ENCODE results near the gene RUNDC1.
A peak's percentile ranks its signal among the peaks of the same experiment; 100 is the strongest.

Gene RUNDC1

DNA sequence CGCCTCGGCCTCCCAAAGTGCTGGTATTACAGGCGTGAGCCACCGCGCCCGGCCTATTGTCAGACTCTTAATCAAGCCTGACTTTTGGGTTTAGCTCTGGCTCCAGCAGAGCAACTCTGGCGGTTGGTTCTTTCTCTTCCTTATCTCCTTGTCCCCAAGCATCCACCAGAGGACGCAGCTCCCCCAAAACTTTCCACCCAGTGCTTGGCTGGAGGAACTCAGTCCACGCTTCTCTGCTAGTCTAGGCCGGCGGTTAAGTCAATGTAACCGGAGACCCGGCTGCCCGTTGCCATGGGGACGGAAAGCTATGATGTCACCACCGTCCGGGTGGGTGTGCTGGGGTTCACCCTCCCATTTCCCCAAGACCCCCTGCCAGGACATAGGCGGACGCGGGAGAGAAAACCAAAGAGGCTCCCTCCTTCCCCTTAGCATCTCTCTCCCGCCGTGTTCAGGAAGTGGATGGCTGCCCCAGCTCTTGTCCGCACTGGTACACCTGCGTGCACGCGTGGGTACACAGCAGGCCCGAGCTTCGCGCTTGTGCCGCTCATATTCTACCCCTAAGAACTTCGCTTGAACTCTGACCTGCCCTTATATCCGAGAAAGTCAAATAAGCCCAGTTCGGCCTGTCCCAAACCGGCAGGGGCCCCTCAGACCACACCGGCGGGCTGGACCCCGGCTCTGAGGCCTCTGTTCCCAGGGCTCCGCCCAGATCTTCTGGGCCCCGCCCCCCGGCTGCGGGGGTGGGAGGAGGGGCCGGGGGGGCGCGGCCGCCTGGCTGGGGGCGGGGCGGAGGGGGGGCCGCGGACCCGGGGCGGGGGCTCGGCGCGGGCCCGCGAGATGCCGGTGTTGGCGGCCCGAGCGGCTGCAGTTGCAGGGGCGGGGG, 44.3 kb downstream of the RUNDC1 start, which contains the start of gene RND2:
RND2 (plus strand) TSS at position 825 of the 883 bp plus-strand sequence. CDS start 117 bp downstream, outside the sequence.
- Histone ChIP-seq H4K20me1 (ENCODE audit: low read depth, low read length) (no peaks in the 10 kb centered on the region), H3K4me3 (ENCODE audit: insufficient read depth, low read length, poor library complexity, severe bottlenecking) (peak within 1 kb of the TSS; percentile 41), H3K27me3 (ENCODE audit: low read length) (no peaks in the 10 kb centered on the region), H3K9me3 (ENCODE audit: insufficient read depth, low read length) (no peaks in the 10 kb centered on the region), H3F3A (ENCODE audit: insufficient read depth) (no peaks in the 10 kb centered on the region; the same call in 1 of the 2 replicates), H3K9me2 (replicated peaks; ENCODE audit: insufficient read depth, low read length) (no peaks in the 10 kb centered on the region), H2AFZ (ENCODE audit: low read depth, low read length, severe bottlenecking) (peak within 1 kb of the TSS; percentile 33), H3K36me3 (ENCODE audit: low read length) (no peaks in the 10 kb centered on the region), H3K27ac (ENCODE audit: low read depth, low read length) (no peak within 1 kb of the TSS), H3K79me2 (ENCODE audit: insufficient read depth, low read length) (no peaks in the 10 kb centered on the region), H3K4me2 (ENCODE audit: low read depth, low read length, poor library complexity, severe bottlenecking) (peak within 1 kb of the TSS; percentile 57), H3K9ac (ENCODE audit: low read length) (peak within 1 kb of the TSS; percentile 24)
- TF ChIP-seq EZH2phosphoT487 (conservative IDR thresholded peaks at IDR 0.05; ENCODE audit: low read length), result no peak
- TF ChIP-seq, protein P1, sequence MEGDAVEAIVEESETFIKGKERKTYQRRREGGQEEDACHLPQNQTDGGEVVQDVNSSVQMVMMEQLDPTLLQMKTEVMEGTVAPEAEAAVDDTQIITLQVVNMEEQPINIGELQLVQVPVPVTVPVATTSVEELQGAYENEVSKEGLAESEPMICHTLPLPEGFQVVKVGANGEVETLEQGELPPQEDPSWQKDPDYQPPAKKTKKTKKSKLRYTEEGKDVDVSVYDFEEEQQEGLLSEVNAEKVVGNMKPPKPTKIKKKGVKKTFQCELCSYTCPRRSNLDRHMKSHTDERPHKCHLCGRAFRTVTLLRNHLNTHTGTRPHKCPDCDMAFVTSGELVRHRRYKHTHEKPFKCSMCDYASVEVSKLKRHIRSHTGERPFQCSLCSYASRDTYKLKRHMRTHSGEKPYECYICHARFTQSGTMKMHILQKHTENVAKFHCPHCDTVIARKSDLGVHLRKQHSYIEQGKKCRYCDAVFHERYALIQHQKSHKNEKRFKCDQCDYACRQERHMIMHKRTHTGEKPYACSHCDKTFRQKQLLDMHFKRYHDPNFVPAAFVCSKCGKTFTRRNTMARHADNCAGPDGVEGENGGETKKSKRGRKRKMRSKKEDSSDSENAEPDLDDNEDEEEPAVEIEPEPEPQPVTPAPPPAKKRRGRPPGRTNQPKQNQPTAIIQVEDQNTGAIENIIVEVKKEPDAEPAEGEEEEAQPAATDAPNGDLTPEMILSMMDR (IDR thresholded peaks at IDR 0.05; ENCODE audit: insufficient read depth, low read length, poor library complexity, severe bottlenecking), result peak; percentile 66

DNA sequence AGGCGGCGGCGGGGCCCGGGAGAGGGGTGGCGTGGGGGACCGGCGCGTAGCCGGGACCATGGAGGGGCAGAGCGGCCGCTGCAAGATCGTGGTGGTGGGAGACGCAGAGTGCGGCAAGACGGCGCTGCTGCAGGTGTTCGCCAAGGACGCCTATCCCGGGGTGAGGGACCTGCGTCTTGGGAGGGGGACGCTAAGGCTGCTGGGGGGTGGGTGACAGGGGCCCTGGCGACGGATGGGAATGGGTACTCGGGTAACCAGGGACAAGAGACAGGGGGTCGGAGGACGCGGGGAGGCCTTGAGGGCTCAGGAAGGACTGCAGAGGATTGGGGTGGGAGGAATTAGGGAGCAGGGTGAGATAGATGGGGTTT, 44.9 kb downstream of the RUNDC1 start:
- no peaks in the 10 kb centered on the region for H3K9me3 ChIP-seq (ENCODE audit: insufficient read depth, low read length)
- TF ChIP-seq, protein P1 (IDR thresholded peaks at IDR 0.05; ENCODE audit: insufficient read depth, low read length, poor library complexity, severe bottlenecking), result no peak
- no peak for TF ChIP-seq EZH2phosphoT487 (conservative IDR thresholded peaks at IDR 0.05; ENCODE audit: low read length)
- H3K79me2 ChIP-seq (ENCODE audit: insufficient read depth, low read length), result no peaks in the 10 kb centered on the region
- H4K20me1 ChIP-seq (ENCODE audit: low read depth, low read length), result no peaks in the 10 kb centered on the region
- H3K27me3 ChIP-seq (ENCODE audit: low read length), result no peaks in the 10 kb centered on the region
- no peaks in the 10 kb centered on the region for H3K36me3 ChIP-seq (ENCODE audit: low read length)
- H3K4me3 ChIP-seq (ENCODE audit: insufficient read depth, low read length, poor library complexity, severe bottlenecking), result no peak overlapping the region
- H3K9ac ChIP-seq (ENCODE audit: low read length), result no peak overlapping the region
- no peak overlapping the region for H2AFZ ChIP-seq (ENCODE audit: low read depth, low read length, severe bottlenecking)
- no peaks in the 10 kb centered on the region; the same call in 1 of the 2 replicates for H3F3A ChIP-seq (ENCODE audit: insufficient read depth)
- no peaks in the 10 kb centered on the region for H3K9me2 ChIP-seq (replicated peaks; ENCODE audit: insufficient read depth, low read length)
- H3K27ac ChIP-seq (ENCODE audit: low read depth, low read length), result no peak overlapping the region
- H3K4me2 ChIP-seq (ENCODE audit: low read depth, low read length, poor library complexity, severe bottlenecking), result no peak overlapping the region

DNA sequence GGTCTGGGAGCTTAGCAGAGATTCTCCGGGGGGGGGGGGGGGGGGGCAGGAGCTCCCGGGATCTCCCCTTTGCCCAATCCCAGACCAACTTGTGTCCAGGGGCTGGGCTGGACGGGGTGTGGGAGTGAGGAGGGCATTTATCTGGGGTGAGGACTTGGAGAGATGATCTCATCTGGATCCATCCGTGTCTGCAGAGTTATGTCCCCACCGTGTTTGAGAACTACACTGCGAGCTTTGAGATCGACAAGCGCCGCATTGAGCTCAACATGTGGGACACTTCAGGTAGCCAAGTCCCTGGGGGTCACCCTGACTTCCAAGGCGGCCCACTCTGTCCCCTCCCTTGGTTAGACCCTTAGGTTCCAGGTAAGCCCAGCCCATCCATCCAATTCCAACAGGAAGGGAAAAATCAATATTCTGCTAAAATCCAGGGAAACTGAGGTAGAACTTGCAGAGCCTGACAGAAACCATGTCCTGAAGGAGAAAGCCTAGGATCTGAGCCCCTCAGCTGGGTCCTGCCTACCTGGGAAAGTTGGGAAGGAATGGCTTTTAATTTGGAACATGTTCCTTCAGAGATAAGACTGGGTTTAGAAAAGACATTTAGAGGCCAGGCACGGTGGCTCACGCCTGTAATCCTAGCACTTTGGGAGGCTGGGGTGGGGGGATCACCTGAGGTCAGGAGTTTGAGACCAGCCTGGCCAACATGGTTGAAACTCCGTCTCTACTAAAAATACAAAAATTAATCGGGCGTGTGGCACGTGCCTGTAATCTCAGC, 45.6 kb downstream of the RUNDC1 start:
- Histone ChIP-seq H3K79me2 (ENCODE audit: insufficient read depth, low read length) (no peaks in the 10 kb centered on the region), H3K36me3 (ENCODE audit: low read length) (no peaks in the 10 kb centered on the region), H3K4me3 (ENCODE audit: insufficient read depth, low read length, poor library complexity, severe bottlenecking) (no peak overlapping the region), H3K27ac (ENCODE audit: low read depth, low read length) (no peak overlapping the region), H3K27me3 (ENCODE audit: low read length) (no peaks in the 10 kb centered on the region), H3K9ac (ENCODE audit: low read length) (no peak overlapping the region), H2AFZ (ENCODE audit: low read depth, low read length, severe bottlenecking) (no peak overlapping the region), H3K4me2 (ENCODE audit: low read depth, low read length, poor library complexity, severe bottlenecking) (no peak overlapping the region), H3F3A (ENCODE audit: insufficient read depth) (no peaks in the 10 kb centered on the region; the same call in 1 of the 2 replicates), H3K9me2 (replicated peaks; ENCODE audit: insufficient read depth, low read length) (no peaks in the 10 kb centered on the region), H4K20me1 (ENCODE audit: low read depth, low read length) (no peaks in the 10 kb centered on the region), H3K9me3 (ENCODE audit: insufficient read depth, low read length) (no peaks in the 10 kb centered on the region)
- TF ChIP-seq, protein P1 (IDR thresholded peaks at IDR 0.05; ENCODE audit: insufficient read depth, low read length, poor library complexity, severe bottlenecking), result no peak
- no peak for TF ChIP-seq EZH2phosphoT487 (conservative IDR thresholded peaks at IDR 0.05; ENCODE audit: low read length)

Data from SU-DHL-6 (cell line).